IPS-15b (cell line): ENCODE results near the gene DOLK.

ENCODE experiments used
- H3K27me3 ChIP-seq: one replicate; pipeline ENCODE4 v1.6.1; 2013; ENCODE audit warnings: low read length; ENCODE audit not compliant: control insufficient read depth, insufficient read depth
- H3K36me3 ChIP-seq: one replicate; pipeline ENCODE4 v1.6.1; 2013; ENCODE audit warnings: low read length; ENCODE audit not compliant: control insufficient read depth, insufficient read depth
- H3K4me1 ChIP-seq: one replicate; pipeline ENCODE4 v1.6.1; 2013; ENCODE audit warnings: mild to moderate bottlenecking, low read length; ENCODE audit not compliant: control insufficient read depth, insufficient read depth
- H3K4me3 ChIP-seq: one replicate; pipeline ENCODE4 v1.5.1; 2013; ENCODE audit warnings: low read depth, low read length
- H3K9ac ChIP-seq: one replicate; pipeline ENCODE4 v1.6.1; 2013; ENCODE audit warnings: low read depth, mild to moderate bottlenecking, low read length
- H3K9me3 ChIP-seq: one replicate; pipeline ENCODE4 v1.6.1; 2013; ENCODE audit warnings: mild to moderate bottlenecking, low read length; ENCODE audit not compliant: control insufficient read depth, insufficient read depth

The DOLK gene

DNA sequence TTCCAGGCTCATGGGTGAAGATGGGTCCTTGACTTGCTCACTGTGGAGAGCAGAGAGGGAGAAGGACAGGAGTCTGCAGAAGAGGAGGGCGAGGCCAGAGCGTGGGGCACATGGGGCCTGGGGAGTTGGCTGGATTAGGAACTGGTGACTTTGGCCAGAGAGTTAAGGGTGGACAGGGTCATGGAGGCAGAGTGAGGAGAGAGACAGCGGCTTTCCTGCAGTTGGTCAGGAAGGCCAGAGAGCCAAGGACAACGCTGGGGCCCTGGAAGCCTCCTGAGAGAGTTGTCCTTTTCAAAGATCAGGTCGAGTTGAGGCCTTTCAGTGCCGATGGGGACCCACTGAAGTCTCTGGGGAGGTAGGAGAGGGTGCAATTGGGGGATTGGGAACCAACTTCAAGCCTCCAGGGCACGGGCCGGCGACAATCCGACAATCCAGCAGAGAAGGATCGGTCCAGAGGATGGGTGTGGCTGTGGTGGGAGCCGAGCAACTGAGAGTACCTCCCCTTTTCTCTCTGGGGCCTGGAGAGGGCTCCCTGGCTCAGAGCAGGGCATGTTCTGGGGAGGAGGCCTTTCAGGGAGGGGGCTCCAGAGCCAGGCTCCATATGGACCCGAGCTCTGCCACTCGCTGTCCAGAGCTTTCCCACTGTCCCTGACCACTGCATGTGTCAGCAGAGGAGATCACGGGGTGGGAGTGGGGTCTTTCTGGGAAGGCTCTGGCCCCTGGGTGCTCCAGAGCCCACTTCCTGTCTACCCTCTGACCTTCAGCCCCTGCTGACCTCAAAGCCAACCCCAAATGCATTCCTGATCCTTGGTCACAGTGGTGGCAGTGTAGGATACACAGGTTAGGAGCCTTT lies 34.1 kb downstream of the DOLK start:
- H3K27me3 ChIP-seq = no peaks in the 10 kb centered on the region
- no peaks in the 10 kb centered on the region for H3K9me3 ChIP-seq
- H3K4me3 ChIP-seq = no peak overlapping the region
- peaks cover 46% of the 10 kb centered on the region for H3K36me3 ChIP-seq
- no peak overlapping the region for H3K9ac ChIP-seq
- H3K4me1 ChIP-seq = peaks cover 10% of the 10 kb centered on the region

DNA sequence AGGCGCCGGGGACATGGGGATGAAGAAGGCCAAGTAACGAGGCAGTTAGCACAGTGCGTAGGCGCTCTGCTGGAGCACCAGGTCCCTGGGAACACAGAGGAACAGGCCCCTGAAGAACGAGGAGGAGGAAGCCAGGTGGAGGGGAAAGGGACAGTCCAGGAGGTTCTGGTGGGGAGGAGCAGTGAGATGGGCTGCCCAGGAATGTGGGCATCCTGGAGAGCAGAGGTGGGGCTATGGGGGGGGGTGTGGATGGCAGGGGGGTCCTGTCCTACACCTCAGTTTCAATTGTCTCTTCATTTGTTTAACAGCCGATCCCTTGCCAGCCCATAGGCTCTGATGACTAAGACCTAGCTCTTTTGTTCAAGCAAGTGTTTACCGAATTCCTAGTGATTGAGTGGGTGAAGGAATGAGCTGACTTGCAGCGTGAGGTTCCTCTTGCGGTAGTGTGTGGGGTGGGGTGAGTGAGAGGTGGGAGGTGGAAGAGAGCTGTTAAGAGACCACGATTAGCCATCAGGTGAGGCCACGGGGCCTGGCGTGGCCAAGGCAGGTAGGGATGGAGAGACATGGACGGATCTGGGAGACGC lies 35.0 kb downstream of the DOLK start:
- no peaks in the 10 kb centered on the region for H3K9me3 ChIP-seq

DNA sequence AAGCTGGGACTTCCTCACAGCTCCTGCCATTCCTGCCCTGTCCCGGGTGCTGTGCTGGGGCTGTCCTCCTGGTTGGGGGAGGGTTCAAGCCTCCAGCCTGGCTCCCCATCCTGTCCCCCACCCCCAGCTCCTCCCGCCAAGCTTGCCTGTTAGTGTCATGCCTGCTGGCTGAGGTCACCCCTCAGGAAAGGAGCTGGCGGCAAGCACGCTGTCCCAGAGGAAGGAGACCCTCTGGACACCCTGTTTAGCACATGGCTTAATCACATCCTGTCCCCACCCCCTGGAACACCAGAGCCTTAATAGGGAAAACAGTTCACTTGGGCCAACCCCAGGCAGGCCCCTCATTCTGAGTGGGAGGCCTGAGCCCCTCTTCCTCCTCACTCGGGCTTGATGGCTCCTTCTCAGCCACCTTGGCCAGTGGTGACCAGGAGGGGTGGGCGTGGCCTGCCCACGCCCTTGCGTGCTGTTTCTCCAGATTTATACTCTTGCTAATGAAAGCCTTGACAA lies 35.8 kb downstream of the DOLK start:
- H3K36me3 ChIP-seq = peaks cover 46% of the 10 kb centered on the region
- no peaks in the 10 kb centered on the region for H3K9me3 ChIP-seq
- no peaks in the 10 kb centered on the region for H3K27me3 ChIP-seq
- peak overlapping the region; percentile 28 for H3K9ac ChIP-seq
- H3K4me1 ChIP-seq = peaks cover 10% of the 10 kb centered on the region
- no peak overlapping the region for H3K4me3 ChIP-seq

More for the DNA sequence above, 35.0 kb downstream of the DOLK start:
- peak overlapping the region; percentile 22 for H3K4me3 ChIP-seq
- peak overlapping the region; percentile 28 for H3K9ac ChIP-seq
- peaks cover 48% of the 10 kb centered on the region for H3K36me3 ChIP-seq
- no peaks in the 10 kb centered on the region for H3K27me3 ChIP-seq
- peaks cover 10% of the 10 kb centered on the region for H3K4me1 ChIP-seq

DNA sequence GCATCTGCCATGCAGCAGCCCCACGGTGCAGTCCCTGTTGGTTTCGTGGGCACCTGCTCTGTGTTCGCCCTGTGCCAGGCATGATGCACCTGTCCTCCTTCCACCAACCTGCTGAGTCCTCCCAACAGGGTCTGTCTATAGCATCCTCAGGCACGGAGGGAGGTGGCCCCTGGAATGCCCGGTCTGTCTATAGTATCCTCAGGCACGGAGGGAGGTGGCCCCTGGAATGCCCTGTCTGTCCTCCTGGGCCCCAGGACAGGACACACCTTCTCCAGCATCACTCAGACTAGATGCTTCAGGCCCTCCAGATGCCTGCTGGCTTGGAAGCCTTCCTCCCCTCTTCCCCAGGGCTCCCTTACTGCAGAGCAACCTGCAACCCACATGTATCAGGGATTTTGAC lies 36.5 kb downstream of the DOLK start:
- Histone ChIP-seq H3K4me1 (peaks cover 10% of the 10 kb centered on the region), H3K9me3 (no peaks in the 10 kb centered on the region), H3K4me3 (no peak overlapping the region), H3K36me3 (peaks cover 39% of the 10 kb centered on the region), H3K27me3 (no peaks in the 10 kb centered on the region), H3K9ac (no peak overlapping the region)

DNA sequence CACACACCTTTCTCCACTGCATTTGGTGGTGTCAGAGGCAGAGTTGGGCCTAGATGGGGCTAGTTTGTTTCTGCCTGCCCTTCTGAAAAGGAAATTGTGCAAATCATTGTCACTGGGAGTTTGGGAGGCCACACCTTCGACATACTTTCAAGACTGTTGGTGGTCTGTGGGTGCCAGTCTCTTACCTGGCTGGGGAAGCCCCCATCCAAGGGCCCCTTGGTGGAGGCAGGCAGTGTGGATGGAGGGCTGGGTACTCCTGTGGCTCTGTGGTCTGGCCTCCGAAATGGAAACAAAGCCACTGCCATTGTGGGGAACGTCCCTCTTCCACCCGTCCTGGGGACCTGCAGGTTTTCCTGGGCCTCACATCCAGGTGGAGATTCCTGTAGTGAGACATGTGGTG lies 37.5 kb downstream of the DOLK start:
- Histone ChIP-seq H3K4me3 (no peak overlapping the region), H3K27me3 (no peaks in the 10 kb centered on the region), H3K36me3 (peaks cover 37% of the 10 kb centered on the region), H3K9ac (no peak overlapping the region), H3K9me3 (no peaks in the 10 kb centered on the region), H3K4me1 (peaks cover 10% of the 10 kb centered on the region)

DNA sequence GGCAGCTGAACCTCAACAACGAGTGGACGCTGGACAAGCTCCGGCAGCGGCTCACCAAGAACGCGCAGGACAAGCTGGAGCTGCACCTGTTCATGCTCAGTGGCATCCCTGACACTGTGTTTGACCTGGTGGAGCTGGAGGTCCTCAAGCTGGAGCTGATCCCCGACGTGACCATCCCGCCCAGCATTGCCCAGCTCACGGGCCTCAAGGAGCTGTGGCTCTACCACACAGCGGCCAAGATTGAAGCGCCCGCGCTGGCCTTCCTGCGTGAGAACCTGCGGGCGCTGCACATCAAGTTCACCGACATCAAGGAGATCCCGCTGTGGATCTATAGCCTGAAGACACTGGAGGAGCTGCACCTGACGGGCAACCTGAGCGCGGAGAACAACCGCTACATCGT lies 39.0 kb downstream of the DOLK start:
- no peaks in the 10 kb centered on the region for H3K9me3 ChIP-seq
- peaks cover 34% of the 10 kb centered on the region for H3K36me3 ChIP-seq
- H3K4me1 ChIP-seq = peaks cover 10% of the 10 kb centered on the region
- H3K27me3 ChIP-seq = no peaks in the 10 kb centered on the region
- H3K9ac ChIP-seq = no peak overlapping the region
- H3K4me3 ChIP-seq = no peak overlapping the region

DNA sequence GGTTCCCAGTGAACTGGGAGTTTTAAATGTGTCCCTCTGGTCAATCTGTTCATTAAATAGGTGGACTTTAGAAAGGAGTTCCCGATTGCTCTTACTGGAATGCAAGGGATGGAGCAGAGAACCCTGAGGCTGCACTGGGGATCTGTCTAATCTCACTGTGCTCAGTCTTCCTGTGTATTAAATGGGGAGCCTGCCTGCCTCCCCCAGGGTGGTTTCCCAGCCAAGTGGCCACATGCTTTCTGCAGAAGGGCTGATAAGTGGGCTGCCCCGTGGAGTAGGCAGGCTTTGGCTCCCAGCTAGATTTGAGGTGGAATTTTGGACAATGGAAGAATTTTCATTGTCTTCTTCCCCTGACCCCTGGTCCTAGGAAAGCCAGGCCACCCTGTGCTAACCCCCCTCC lies 40.7 kb downstream of the DOLK start:
- Histone ChIP-seq H3K4me1 (peaks cover 1% of the 10 kb centered on the region), H3K4me3 (no peak overlapping the region), H3K36me3 (peaks cover 35% of the 10 kb centered on the region), H3K27me3 (no peaks in the 10 kb centered on the region), H3K9me3 (no peaks in the 10 kb centered on the region), H3K9ac (no peak overlapping the region)

DNA sequence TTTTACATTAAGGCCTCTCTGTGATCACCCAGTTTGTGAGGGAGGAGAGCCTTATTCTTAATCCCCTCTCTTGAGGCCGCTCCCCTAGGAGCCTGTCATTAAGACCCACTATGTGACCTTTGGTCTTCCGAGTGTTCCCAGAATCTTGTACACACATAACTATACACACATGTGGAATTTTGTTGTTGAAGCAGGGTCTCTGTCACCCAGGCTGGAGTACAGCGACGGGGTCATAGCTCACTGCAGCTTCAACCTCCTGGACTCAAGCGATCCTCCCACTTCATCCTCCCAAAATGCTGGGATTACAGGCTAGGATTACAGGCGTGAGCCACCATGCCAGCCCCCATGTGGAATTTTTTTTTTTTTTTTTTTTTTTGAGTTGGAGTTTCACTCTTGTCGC lies 41.4 kb downstream of the DOLK start:
- Histone ChIP-seq H3K9me3 (no peaks in the 10 kb centered on the region), H3K36me3 (peaks cover 37% of the 10 kb centered on the region), H3K4me1 (no peaks in the 10 kb centered on the region), H3K9ac (no peak overlapping the region), H3K4me3 (no peak overlapping the region), H3K27me3 (no peaks in the 10 kb centered on the region)

DNA sequence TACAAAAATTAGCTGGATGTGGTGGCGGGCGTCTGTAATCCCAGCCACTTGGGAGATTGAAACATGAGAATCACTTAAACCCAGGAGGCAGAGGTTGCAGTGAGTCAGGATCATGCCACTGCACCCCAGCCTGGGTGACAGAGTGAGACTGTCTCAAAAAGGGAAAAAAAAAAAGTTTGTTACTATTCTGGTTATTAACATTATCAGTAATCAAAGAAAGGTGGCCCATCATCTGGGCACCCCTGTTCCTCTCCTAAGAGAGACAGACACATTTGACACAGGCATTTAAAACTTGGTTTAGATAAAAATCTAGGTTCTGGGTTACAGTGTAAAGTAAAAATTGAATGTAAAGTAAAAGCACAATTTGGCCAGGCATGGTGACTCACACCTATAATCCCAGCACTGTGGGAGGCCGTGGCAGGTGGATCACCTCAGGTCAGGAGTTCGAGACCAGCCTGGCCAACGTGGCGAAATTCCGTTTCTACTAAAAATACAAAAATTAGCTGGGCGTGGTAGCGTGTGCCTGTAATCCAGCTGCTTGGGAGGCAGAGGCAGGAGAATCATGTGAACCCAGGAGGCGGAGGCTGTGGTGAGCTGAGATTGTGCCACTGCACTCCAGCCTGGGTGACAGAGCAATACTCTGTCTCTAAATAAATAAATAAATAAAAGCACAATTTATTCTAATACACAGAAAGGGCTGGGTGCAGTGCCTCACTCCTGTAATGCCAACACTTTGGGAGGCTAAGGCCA lies 43.4 kb downstream of the DOLK start:
- Histone ChIP-seq H3K27me3 (no peaks in the 10 kb centered on the region), H3K4me1 (no peaks in the 10 kb centered on the region), H3K36me3 (peaks cover 31% of the 10 kb centered on the region), H3K9me3 (no peaks in the 10 kb centered on the region), H3K9ac (no peak overlapping the region), H3K4me3 (no peak overlapping the region)

DNA sequence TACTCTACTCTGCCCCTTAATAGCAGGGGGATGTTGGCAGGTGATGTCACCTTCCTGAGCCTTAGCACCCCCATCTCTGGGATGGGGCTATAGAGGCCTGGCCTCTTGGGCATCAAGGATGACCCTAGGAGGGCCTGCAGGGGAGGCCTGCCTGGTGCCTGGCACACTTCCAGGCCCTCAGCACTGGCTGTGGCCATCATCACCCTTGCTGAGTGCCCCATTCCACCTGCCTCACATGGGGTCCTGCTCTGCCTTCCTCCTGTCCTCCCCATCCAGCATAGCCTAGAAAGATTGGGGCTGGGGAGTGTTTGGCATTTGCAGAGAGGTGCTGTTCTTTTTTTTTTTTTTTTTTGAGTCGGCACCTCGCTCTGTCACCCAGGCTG lies 44.3 kb downstream of the DOLK start:
- no peaks in the 10 kb centered on the region for H3K27me3 ChIP-seq
- H3K4me1 ChIP-seq = no peaks in the 10 kb centered on the region
- H3K9ac ChIP-seq = no peak overlapping the region
- no peak overlapping the region for H3K4me3 ChIP-seq
- H3K9me3 ChIP-seq = no peaks in the 10 kb centered on the region
- peaks cover 31% of the 10 kb centered on the region for H3K36me3 ChIP-seq

DNA sequence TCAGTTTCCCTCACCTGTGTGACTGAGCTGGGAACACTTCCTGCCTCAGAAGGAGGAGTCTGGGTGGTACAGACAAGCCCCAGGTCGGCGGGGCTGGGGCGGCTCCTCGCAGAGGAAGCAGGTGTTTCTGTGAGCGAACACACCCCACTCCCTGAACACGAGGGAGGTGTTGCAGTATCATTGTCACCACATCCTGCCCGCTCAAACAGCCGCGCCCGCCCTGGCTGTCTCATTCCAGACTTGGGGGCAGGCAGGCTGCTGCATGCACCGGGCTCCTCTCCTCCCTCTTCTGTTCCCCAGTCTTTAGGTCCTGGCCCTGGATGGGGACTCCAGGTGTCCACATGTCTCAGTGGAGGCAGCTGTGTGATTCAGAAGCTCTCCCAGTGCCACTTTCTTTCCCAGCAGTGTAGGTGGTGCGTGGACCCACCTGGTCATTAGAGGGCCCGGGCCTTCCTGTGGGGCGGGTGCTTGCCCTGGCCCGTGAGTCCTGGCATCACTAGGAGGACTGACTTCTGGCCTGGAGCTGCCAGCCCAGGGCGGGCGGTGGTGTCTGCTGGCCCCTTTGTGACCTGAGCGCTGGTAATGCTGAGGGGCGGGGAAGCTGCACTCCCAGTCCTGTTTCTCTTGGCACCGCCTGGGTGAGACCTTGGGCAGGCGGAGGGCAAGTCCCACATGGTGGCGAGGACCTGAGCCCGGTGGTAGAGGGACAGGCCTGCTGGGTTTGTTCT lies 44.9 kb downstream of the DOLK start:
- H3K4me3 ChIP-seq = no peak overlapping the region
- H3K36me3 ChIP-seq = peaks cover 25% of the 10 kb centered on the region
- no peaks in the 10 kb centered on the region for H3K9me3 ChIP-seq
- H3K4me1 ChIP-seq = no peaks in the 10 kb centered on the region
- H3K27me3 ChIP-seq = no peaks in the 10 kb centered on the region
- no peak overlapping the region for H3K9ac ChIP-seq
